Sigmoid colon (tissue), 7 donors: ENCODE data around the gene NRP2. TPM values are rescaled to one million over a fixed set of nuclear protein-coding genes. Genes with fewer than 3 reads are reported as not detected.

ENCODE experiments used
- DNase-seq: peaks from one replicate; pipeline ENCODE4 v3.0.0-alpha.2; 2019
- H3K27ac ChIP-seq, 4 donors: fragments of 200-600 bp; sonication (generic); one replicate each; pipeline ENCODE4 v1.5.1; 2016 to 2019; ENCODE audit warnings: mild to moderate bottlenecking in 1 of 4
- H3K27me3 ChIP-seq, 3 donors: fragments of 200-600 bp; sonication (generic); one replicate each; pipeline ENCODE4 v1.5.1; 2019; ENCODE audit warnings: mild to moderate bottlenecking in 1 of 3
- H3K36me3 ChIP-seq, 4 donors: fragments of 200-600 bp; sonication (generic); one replicate each; pipeline ENCODE4 v1.5.1; 2016 to 2019
- H3K4me1 ChIP-seq, 4 donors: fragments of 200-600 bp; sonication (generic); one replicate each; pipeline ENCODE4 v1.5.1; 2017 to 2019
- H3K4me3 ChIP-seq, 4 donors: fragments of 200-600 bp; sonication (generic); one replicate each; pipeline ENCODE4 v1.5.1; 2017 to 2019; ENCODE audit warnings: mild to moderate bottlenecking in 2 of 4, moderate library complexity in 1 of 4
- H3K9me3 ChIP-seq, 4 donors: fragments of 200-600 bp in 3 of 4; sonication (generic) in 3 of 4; one replicate each; pipeline versions ENCODE4 v1.5.1 to v1.6.1; 2013 to 2019
- EP300 ChIP-seq, 4 donors: sonication (generic); formaldehyde crosslinking; IDR thresholded peaks; one replicate each; pipeline ENCODE4 v1.6.1; 2017; ENCODE audit warnings: antibody characterized with exemption in 4 of 4
- POLR2A ChIP-seq, 2 donors: fragments of 450-650 bp; IDR thresholded peaks; one replicate each; pipeline ENCODE4 v1.6.1; 2016; ENCODE audit warnings: antibody characterized with exemption in 2 of 2, mild to moderate bottlenecking in 2 of 2, moderate library complexity in 2 of 2
- POLR2AphosphoS5 ChIP-seq, 4 donors: sonication (generic); formaldehyde crosslinking; IDR thresholded peaks; one replicate each; pipeline ENCODE4 v1.6.1; 2017; ENCODE audit warnings: antibody characterized with exemption in 4 of 4
- WGBS, 2 donors: extraction: QIAGEN DNeasy Blood & Tissue Kit; methylation state at CpG; one replicate each; pipeline ENCODE4 v1.1.7; 2013; 5-methylcytosine and 5-hydroxymethylcytosine counted together
- intact Hi-C: fragments of 100-400 bp; cut with DNase I; formaldehyde crosslinking; loops from one replicate; pipeline ENCODE4 v1.15.1; 2023
- polyA plus RNA-seq, 3 donors: library from polyadenylated mRNA; stranded (reverse); fragments of 200-250 nt; gene quantifications; one replicate each; pipeline ENCODE4 v1.2.3, GENCODE V29; 2013
- total RNA-seq, 4 donors: library from RNA; depleted of rRNA; stranded (reverse); fragments of >200 nt; gene quantifications; one replicate each; pipeline ENCODE4 v1.1.0, GENCODE V29; 2016
- TF ChIP-seq, protein P1 (sequence below), 4 experiments: fragments of 450-650 bp in 3 of 4; fragments of 200-600 bp in 1 of 4; IDR thresholded peaks; one replicate each; pipeline ENCODE4 v1.5.1; 2016 to 2019; ENCODE audit warnings: antibody characterized with exemption in 4 of 4, mild to moderate bottlenecking in 3 of 4, moderate library complexity in 2 of 4
- donor health status: healthy with polysubstance abuse.
- donor health status: Bipolar disorder and iron deficiency.
- donor health status: healthy.

Gene NRP2
- total and polyA plus RNA-seq, 7 donors = 2.5 to 348 (median 207) TPM

DNA sequence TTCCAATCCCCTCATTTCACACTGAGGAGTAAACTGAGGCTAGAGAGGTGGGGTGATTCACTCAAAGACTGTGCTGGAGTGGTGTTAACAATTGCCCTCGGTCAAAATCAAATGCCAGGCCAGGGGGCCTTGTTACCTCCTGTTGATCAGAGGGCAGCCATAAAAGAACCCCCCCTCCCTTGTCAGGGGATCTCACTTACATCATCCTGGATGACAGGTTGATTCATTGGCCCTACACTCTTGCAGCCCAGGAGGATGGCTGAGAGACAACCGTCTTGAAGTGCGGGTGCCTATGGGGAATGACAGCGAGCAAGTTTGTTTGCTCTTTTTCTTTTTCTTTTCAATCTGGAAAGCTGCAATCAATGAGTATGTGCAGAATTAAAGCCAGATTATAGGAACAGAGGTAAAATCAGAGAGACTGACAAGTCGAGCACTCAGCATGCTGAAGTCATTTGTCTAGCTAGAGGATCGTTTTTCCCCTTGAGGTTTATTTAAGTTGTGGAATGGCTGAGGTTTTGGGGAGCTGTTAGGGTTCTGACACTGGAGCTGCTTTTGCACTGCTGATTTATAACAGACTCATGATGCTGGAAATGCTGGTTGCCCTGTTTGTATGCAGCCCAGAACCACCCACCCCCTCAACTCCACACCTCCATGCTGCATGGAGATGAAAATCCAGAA is 26.4 kb upstream of the NRP2 start:
- intact Hi-C loops = no loop called here
- no peaks in the 10 kb centered on the region for H3K27me3 ChIP-seq
- no peaks in the 10 kb centered on the region for H3K9me3 ChIP-seq
- peaks cover 0 to 37% (median 32%) of the 10 kb centered on the region in 4 donors for H3K4me1 ChIP-seq
- WGBS, 2 donors = 91 to 92% methylated on average over 6 of the region's 6 CpGs
- H3K27ac ChIP-seq = no peak overlapping the region
- H3K4me3 ChIP-seq = no peak overlapping the region
- no peak for TF ChIP-seq EP300 (IDR thresholded peaks at IDR 0.05)
- no peak for DNase-seq
- no peaks in the 10 kb centered on the region for H3K36me3 ChIP-seq

DNA sequence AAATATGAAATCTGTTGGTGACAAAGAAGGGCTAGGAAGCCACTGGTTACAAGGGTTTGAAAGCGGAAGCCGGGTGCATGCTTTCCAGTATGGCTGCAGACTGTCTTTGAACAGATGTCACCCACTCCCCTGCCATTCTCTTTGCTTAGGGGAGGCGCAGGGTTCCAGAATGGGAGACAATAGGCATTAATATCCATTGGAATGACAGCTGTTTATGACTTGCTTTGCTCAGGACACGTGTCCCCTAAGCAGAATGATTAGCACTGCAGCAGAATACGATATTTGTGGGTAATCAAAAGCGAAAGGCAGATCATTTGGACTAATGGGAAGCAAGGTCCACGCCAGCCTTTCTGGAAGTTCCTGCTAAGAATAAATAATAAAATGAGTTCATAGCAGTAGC is 25.8 kb upstream of the NRP2 start:
- no peak overlapping the region for H3K27ac ChIP-seq
- no peak for TF ChIP-seq POLR2A (IDR thresholded peaks at IDR 0.05)
- TF ChIP-seq, protein P1, sequence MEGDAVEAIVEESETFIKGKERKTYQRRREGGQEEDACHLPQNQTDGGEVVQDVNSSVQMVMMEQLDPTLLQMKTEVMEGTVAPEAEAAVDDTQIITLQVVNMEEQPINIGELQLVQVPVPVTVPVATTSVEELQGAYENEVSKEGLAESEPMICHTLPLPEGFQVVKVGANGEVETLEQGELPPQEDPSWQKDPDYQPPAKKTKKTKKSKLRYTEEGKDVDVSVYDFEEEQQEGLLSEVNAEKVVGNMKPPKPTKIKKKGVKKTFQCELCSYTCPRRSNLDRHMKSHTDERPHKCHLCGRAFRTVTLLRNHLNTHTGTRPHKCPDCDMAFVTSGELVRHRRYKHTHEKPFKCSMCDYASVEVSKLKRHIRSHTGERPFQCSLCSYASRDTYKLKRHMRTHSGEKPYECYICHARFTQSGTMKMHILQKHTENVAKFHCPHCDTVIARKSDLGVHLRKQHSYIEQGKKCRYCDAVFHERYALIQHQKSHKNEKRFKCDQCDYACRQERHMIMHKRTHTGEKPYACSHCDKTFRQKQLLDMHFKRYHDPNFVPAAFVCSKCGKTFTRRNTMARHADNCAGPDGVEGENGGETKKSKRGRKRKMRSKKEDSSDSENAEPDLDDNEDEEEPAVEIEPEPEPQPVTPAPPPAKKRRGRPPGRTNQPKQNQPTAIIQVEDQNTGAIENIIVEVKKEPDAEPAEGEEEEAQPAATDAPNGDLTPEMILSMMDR (IDR thresholded peaks at IDR 0.05) = no peak
- TF ChIP-seq EP300 (IDR thresholded peaks at IDR 0.05) = no peak
- no peak for TF ChIP-seq POLR2AphosphoS5 (IDR thresholded peaks at IDR 0.05)
- no peaks in the 10 kb centered on the region for H3K9me3 ChIP-seq
- WGBS, 2 donors = 84 to 90% methylated on average over 7 of the region's 7 CpGs
- no peaks in the 10 kb centered on the region for H3K36me3 ChIP-seq
- intact Hi-C loops = no loop called here
- H3K4me3 ChIP-seq = no peak overlapping the region
- peaks cover 0 to 38% (median 34%) of the 10 kb centered on the region in 4 donors for H3K4me1 ChIP-seq
- no peak for DNase-seq
- no peaks in the 10 kb centered on the region for H3K27me3 ChIP-seq

DNA sequence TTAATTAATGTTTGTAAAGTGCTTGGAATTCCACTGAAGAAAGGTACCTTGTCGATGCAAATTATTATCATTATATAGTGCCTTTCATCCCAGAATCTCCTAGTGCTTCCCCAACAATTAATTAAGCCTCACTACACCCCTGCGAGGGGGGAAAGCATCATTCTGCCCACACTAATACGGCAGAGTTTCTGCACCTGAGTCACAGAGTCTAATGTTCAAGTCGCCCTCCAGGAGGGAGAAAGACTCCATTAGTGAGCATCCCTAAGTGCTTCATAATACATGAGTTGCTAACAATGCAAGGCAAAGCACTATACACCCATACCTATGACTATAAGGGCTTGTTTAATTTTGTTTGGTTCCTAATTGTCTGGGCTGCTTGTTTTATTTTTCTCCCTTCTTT is 25.4 kb upstream of the NRP2 start:
- intact Hi-C loops = no loop called here
- H3K4me1 ChIP-seq = peaks cover 0 to 38% (median 34%) of the 10 kb centered on the region in 4 donors
- TF ChIP-seq POLR2A (IDR thresholded peaks at IDR 0.05) = no peak
- TF ChIP-seq, protein P1 (IDR thresholded peaks at IDR 0.05) = no peak
- no peaks in the 10 kb centered on the region for H3K9me3 ChIP-seq
- H3K27ac ChIP-seq = peak overlapping the region in 3 of 4 donors; percentile 5 to 31 (median 29)
- no peak for DNase-seq
- no peak overlapping the region for H3K4me3 ChIP-seq
- WGBS, 2 donors = 82 to 87% methylated on average over 4 of the region's 4 CpGs
- H3K36me3 ChIP-seq = no peaks in the 10 kb centered on the region
- no peaks in the 10 kb centered on the region for H3K27me3 ChIP-seq

DNA sequence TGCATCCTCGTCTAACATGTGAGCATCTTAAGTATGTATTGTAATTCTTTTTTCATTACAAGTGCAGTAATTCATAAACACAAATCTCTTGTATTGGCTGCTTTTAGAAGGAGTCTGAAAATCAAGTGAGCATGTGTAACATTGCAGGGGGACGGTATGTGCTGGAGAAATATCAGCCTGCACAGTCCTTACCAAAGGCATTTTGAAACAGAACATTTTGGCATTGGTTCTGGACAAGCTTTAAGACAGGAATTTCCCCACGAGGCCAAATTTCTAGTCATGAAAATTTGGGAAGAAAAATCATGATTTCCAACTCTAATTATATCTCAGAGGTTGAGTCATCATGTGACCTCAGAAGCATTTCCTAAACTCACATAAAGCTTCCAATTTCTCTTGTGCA is 24.7 kb upstream of the NRP2 start:
- intact Hi-C loops = no loop called here
- Histone ChIP-seq H3K27ac (peak overlapping the region in 3 of 4 donors; percentile 5 to 31 (median 29)), H3K27me3 (no peaks in the 10 kb centered on the region), H3K9me3 (no peaks in the 10 kb centered on the region), H3K36me3 (no peaks in the 10 kb centered on the region), H3K4me1 (peaks cover 0 to 38% (median 34%) of the 10 kb centered on the region in 4 donors), H3K4me3 (no peak overlapping the region)
- 66 to 79% methylated on average over 3 of the region's 3 CpGs for WGBS, 2 donors
- DNase-seq = peak; percentile 81
- peak in 2 of 4 donors; percentile 74 for TF ChIP-seq POLR2AphosphoS5 (IDR thresholded peaks at IDR 0.05)
- peak in 3 of 4 donors; percentile 1 to 74 (median 60) for TF ChIP-seq EP300 (IDR thresholded peaks at IDR 0.05)
- TF ChIP-seq, protein P1 (IDR thresholded peaks at IDR 0.05) = no peak
- TF ChIP-seq POLR2A (IDR thresholded peaks at IDR 0.05) = no peak

DNA sequence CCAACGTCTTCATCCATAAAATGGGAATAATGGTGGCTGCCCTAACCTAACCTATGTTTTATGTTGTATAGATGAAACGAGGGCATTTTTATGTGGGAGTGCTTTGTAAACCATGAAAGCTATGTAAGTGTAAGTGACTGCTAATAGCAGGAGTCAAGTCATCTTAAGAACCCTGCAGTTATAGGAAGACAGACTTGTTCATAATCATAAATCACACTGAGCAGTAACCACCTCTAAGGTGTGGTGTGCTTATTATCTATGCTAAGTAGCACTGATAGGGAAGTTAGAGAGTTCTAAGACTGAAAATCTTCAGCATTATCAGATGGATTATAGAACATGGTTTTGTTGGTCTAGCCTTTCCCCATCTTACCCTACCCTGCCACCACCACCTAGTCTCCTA is 24.2 kb upstream of the NRP2 start:
- TF ChIP-seq POLR2A (IDR thresholded peaks at IDR 0.05) = no peak
- no peak for TF ChIP-seq POLR2AphosphoS5 (IDR thresholded peaks at IDR 0.05)
- TF ChIP-seq, protein P1 (IDR thresholded peaks at IDR 0.05) = no peak
- no peak for TF ChIP-seq EP300 (IDR thresholded peaks at IDR 0.05)
- no peaks in the 10 kb centered on the region for H3K27me3 ChIP-seq
- H3K4me1 ChIP-seq = peaks cover 0 to 38% (median 34%) of the 10 kb centered on the region in 4 donors
- WGBS, 2 donors = 61 to 68% methylated on average over 2 of the region's 2 CpGs
- peak overlapping the region in 1 of 4 donors; percentile 29 for H3K27ac ChIP-seq
- no peak overlapping the region for H3K4me3 ChIP-seq
- DNase-seq = no peak
- intact Hi-C loops = no loop called here
- no peaks in the 10 kb centered on the region for H3K9me3 ChIP-seq
- H3K36me3 ChIP-seq = no peaks in the 10 kb centered on the region
